Ishikawa (cell line): ENCODE measurements around the gene CCNT1.

ENCODE experiments used
- CEBPB ChIP-seq: IDR thresholded peaks from 2 replicates; pipeline ENCODE4 v1.6.1; 2012
- CREB1 ChIP-seq: IDR thresholded peaks from 2 replicates; pipeline ENCODE4 v1.6.1; 2012; ENCODE audit warnings: low read depth
- EP300 ChIP-seq: IDR thresholded peaks from 2 replicates; pipeline ENCODE4 v1.6.1; 2012; ENCODE audit warnings: borderline replicate concordance
- NFIC ChIP-seq: IDR thresholded peaks from 2 replicates; pipeline ENCODE4 v1.6.1; 2012
- RAD21 ChIP-seq: IDR thresholded peaks from 2 replicates; pipeline ENCODE4 v1.6.1; 2012; ENCODE audit warnings: low read depth
- TAF1 ChIP-seq: IDR thresholded peaks from 2 replicates; pipeline ENCODE4 v1.6.1; 2012; ENCODE audit warnings: low read depth, mild to moderate bottlenecking
- TCF12 ChIP-seq: IDR thresholded peaks from 2 replicates; pipeline ENCODE4 v1.6.1; 2012; ENCODE audit warnings: low read depth
- YY1 ChIP-seq: IDR thresholded peaks from 2 replicates; pipeline ENCODE4 v1.6.1; 2012; ENCODE audit warnings: low read depth
- TF ChIP-seq, protein P1 (sequence below): IDR thresholded peaks from 2 replicates; pipeline ENCODE4 v1.6.1; 2012

- no peak for TF ChIP-seq TAF1
- TF ChIP-seq NFIC: no peak
- no peak for TF ChIP-seq CREB1
- no peak for TF ChIP-seq EP300
- TF ChIP-seq, protein P1, sequence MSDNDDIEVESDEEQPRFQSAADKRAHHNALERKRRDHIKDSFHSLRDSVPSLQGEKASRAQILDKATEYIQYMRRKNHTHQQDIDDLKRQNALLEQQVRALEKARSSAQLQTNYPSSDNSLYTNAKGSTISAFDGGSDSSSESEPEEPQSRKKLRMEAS: no peak
- no peak for TF ChIP-seq CEBPB
- no peak for TF ChIP-seq RAD21
- TF ChIP-seq TCF12: no peak
- TF ChIP-seq YY1: no peak
Measured at GRCh38 chr12:48712209-48712608, 4.3 kb downstream of the CCNT1 start.
